ENCODE measurements around the gene ZNF611. TPM values are rescaled to one million over a fixed set of nuclear protein-coding genes. Genes with fewer than 3 reads are reported as not detected.
"Not testable (repeated sequence)": the region's sequence is repeated elsewhere in the genome, so short reads cannot be mapped to it uniquely, and the experiment has no call there.

ZNF611 gene
- polyA plus RNA-seq, 1 donor (not counting 4 experiments of a cell fraction or from before 2014, with no cell fraction given): 2.9 TPM

DNA sequence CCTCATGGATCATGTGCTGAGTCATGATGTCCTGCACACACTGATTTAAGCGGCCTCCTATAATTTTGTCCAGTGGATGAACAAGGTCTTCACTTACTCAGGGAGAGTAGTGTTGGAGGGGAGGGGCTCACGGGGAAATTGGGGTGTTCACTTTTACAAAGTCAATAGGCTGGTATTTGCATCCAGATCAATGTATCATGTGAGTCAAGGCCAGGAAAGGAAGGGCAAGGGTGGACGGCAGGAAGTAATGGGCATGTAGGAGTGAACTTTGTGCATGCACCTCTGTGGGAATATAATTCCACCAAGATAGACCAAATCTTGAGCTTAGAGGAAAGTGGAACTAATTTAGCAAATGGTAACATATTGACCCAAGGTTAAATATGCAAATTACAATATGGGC lies 23.2 kb downstream of the ZNF611 start:
- H3K79me2 ChIP-seq (ENCODE audit: control insufficient read depth, insufficient read depth, low read length); H3K4me1 ChIP-seq (ENCODE audit: control insufficient read depth, extremely low read depth, insufficient read depth, low read length); FAIRE-seq; H3K27ac ChIP-seq (ENCODE audit: control insufficient read depth, insufficient read depth, low read length); H3K9ac ChIP-seq (ENCODE audit: control insufficient read depth, extremely low read depth, insufficient read depth, low read length); H4K20me1 ChIP-seq (ENCODE audit: control insufficient read depth, extremely low read depth, insufficient read depth, low read length); dilution Hi-C loops (cut with MboI; ENCODE audit: extremely low pct_ligation_motif_present, low sequenced_read_pairs); H3K4me3 ChIP-seq (ENCODE audit: control insufficient read depth in 2 of 3, extremely low read depth in 1 of 3, insufficient read depth in 2 of 3, low read depth in 1 of 3, low read length in 3 of 3); H3K9me3 ChIP-seq (ENCODE audit: control insufficient read depth, low read depth, low read length); H3K27me3 ChIP-seq (ENCODE audit: control insufficient read depth, extremely low read depth, insufficient read depth, low read length); H2AFZ ChIP-seq (ENCODE audit: control insufficient read depth, low read length); H3K9me1 ChIP-seq (ENCODE audit: control insufficient read depth, extremely low read depth, insufficient read depth, low read length); H3K4me2 ChIP-seq (ENCODE audit: control insufficient read depth, extremely low read depth, insufficient read depth, low read depth, low read length); DNase-seq (ENCODE audit: low read depth, low spot score): not testable (repeated sequence)
- H3K36me3 ChIP-seq (ENCODE audit: control insufficient read depth in 2 of 2, extremely low read depth in 1 of 2, insufficient read depth in 2 of 2, low read length in 2 of 2): peaks cover 2 to 12% of the 10 kb centered on the region in 2 experiments

DNA sequence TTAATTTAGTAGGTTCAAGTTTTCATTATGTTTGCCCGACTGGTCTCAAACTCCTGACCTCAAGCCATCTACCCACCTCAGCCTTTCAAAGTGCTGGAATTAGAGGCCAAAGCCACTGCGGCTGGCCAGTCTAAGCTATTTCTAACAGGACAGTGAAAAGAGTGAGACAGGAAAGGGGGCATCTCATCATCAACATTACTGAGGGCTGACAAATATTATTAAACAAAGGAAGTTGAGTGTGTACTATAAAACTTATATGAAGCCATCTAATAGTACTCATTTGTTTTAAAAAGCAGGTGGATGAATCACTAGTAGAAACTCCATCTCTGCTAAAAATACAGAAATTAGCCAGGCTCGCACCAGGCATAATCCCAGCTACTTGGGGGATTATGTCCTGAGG lies 24.3 kb downstream of the ZNF611 start:
- TF ChIP-seq EZH2 (IDR thresholded peaks at IDR 0.05; ENCODE audit: low read length): no peak
- TF ChIP-seq, protein P1, sequence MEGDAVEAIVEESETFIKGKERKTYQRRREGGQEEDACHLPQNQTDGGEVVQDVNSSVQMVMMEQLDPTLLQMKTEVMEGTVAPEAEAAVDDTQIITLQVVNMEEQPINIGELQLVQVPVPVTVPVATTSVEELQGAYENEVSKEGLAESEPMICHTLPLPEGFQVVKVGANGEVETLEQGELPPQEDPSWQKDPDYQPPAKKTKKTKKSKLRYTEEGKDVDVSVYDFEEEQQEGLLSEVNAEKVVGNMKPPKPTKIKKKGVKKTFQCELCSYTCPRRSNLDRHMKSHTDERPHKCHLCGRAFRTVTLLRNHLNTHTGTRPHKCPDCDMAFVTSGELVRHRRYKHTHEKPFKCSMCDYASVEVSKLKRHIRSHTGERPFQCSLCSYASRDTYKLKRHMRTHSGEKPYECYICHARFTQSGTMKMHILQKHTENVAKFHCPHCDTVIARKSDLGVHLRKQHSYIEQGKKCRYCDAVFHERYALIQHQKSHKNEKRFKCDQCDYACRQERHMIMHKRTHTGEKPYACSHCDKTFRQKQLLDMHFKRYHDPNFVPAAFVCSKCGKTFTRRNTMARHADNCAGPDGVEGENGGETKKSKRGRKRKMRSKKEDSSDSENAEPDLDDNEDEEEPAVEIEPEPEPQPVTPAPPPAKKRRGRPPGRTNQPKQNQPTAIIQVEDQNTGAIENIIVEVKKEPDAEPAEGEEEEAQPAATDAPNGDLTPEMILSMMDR (optimal IDR thresholded peaks at IDR 0.05 in 1 of 3, IDR thresholded peaks at IDR 0.05 in 1 of 3, conservative IDR thresholded peaks at IDR 0.05 in 1 of 3; ENCODE audit: extremely low read depth in 1 of 3, insufficient read depth in 2 of 3, low read length in 3 of 3): no peak
- FAIRE-seq: no peak
- dilution Hi-C loops (cut with MboI; ENCODE audit: extremely low pct_ligation_motif_present, low sequenced_read_pairs): no loop called here
- Histone ChIP-seq H3K36me3 (ENCODE audit: control insufficient read depth in 2 of 2, extremely low read depth in 1 of 2, insufficient read depth in 2 of 2, low read length in 2 of 2) (peaks cover 6 to 13% of the 10 kb centered on the region in 2 experiments), H3K79me2 (ENCODE audit: control insufficient read depth, insufficient read depth, low read length) (no peaks in the 10 kb centered on the region), H3K4me3 (ENCODE audit: control insufficient read depth in 2 of 3, extremely low read depth in 1 of 3, insufficient read depth in 2 of 3, low read depth in 1 of 3, low read length in 3 of 3) (no peak overlapping the region), H3K27ac (ENCODE audit: control insufficient read depth, insufficient read depth, low read length) (no peak overlapping the region), H3K9me1 (ENCODE audit: control insufficient read depth, extremely low read depth, insufficient read depth, low read length) (no peaks in the 10 kb centered on the region), H3K27me3 (ENCODE audit: control insufficient read depth, extremely low read depth, insufficient read depth, low read length) (no peaks in the 10 kb centered on the region), H3K9ac (ENCODE audit: control insufficient read depth, extremely low read depth, insufficient read depth, low read length) (no peak overlapping the region), H4K20me1 (ENCODE audit: control insufficient read depth, extremely low read depth, insufficient read depth, low read length) (no peaks in the 10 kb centered on the region), H3K9me3 (ENCODE audit: control insufficient read depth, low read depth, low read length) (peaks cover 7% of the 10 kb centered on the region), H3K4me2 (ENCODE audit: control insufficient read depth, extremely low read depth, insufficient read depth, low read depth, low read length) (no peak overlapping the region), H3K4me1 (ENCODE audit: control insufficient read depth, extremely low read depth, insufficient read depth, low read length) (peaks cover under 1% of the 10 kb centered on the region), H2AFZ (ENCODE audit: control insufficient read depth, low read length) (no peak overlapping the region)
- DNase-seq (ENCODE audit: low read depth, low spot score): no peak

DNA sequence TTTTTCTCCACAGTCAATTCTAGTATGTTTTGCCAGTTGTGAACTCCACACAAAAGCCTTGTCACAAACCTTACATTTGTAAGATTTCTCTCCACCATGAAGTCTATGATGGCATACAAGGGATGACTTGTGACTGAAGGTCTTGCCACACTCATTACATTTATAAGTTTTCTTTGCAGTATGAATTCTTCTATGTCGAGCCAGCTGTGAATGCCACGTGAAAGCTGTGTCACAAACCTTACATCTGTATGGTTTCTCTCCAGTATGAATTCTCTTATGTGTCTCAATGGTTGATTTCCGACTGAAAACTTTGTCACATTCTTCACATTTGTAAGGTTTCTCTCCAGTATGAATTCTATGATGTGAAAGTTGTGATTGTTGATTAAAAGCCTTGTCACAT lies 29.2 kb downstream of the ZNF611 start:
- FAIRE-seq; H4K20me1 ChIP-seq (ENCODE audit: control insufficient read depth, extremely low read depth, insufficient read depth, low read length); H3K27me3 ChIP-seq (ENCODE audit: control insufficient read depth, extremely low read depth, insufficient read depth, low read length); H3K79me2 ChIP-seq (ENCODE audit: control insufficient read depth, insufficient read depth, low read length); H3K36me3 ChIP-seq (ENCODE audit: control insufficient read depth in 2 of 2, extremely low read depth in 1 of 2, insufficient read depth in 2 of 2, low read length in 2 of 2); H3K9ac ChIP-seq (ENCODE audit: control insufficient read depth, extremely low read depth, insufficient read depth, low read length); H3K4me2 ChIP-seq (ENCODE audit: control insufficient read depth, extremely low read depth, insufficient read depth, low read depth, low read length); H2AFZ ChIP-seq (ENCODE audit: control insufficient read depth, low read length); H3K9me1 ChIP-seq (ENCODE audit: control insufficient read depth, extremely low read depth, insufficient read depth, low read length); H3K9me3 ChIP-seq (ENCODE audit: control insufficient read depth, low read depth, low read length); H3K4me3 ChIP-seq (ENCODE audit: control insufficient read depth in 2 of 3, extremely low read depth in 1 of 3, insufficient read depth in 2 of 3, low read depth in 1 of 3, low read length in 3 of 3); dilution Hi-C loops (cut with MboI; ENCODE audit: extremely low pct_ligation_motif_present, low sequenced_read_pairs); H3K27ac ChIP-seq (ENCODE audit: control insufficient read depth, insufficient read depth, low read length); H3K4me1 ChIP-seq (ENCODE audit: control insufficient read depth, extremely low read depth, insufficient read depth, low read length); DNase-seq (ENCODE audit: low read depth, low spot score): not testable (repeated sequence)

Data from keratinocyte (primary cell).